Psoas muscle (tissue), 8 donors: ENCODE results near the gene KRTAP11-1. TPM values are rescaled to one million over a fixed set of nuclear protein-coding genes. Genes with fewer than 3 reads are reported as not detected.

Experiments
- ATAC-seq, 4 donors: fragments of 200-7000 bp; cut with Tn5 transposase; one replicate each; pipeline ENCODE4 v1.9.1; 2020; ENCODE audit warnings: moderate library complexity in 3 of 4, mild to moderate bottlenecking in 2 of 4
- DNase-seq, 2 donors: peaks; one replicate each; pipeline ENCODE4 v3.0.0-alpha.2; 2020
- H3K27ac ChIP-seq: fragments of 200-600 bp; one replicate; pipeline ENCODE4 v1.8.0; 2022
- H3K27me3 ChIP-seq, 3 donors: fragments of 200-600 bp in 1 of 3; one replicate each; pipeline versions ENCODE4 v1.6.1 to v1.8.0; 2013 to 2022; ENCODE audit warnings: low read length in 2 of 3, mild to moderate bottlenecking in 2 of 3, moderate library complexity in 1 of 3; ENCODE audit not compliant: insufficient read depth in 3 of 3
- H3K36me3 ChIP-seq, 2 donors: fragments of 200-600 bp in 1 of 2; one replicate each; pipeline versions ENCODE4 v1.6.1 to v1.8.0; 2013 to 2022; ENCODE audit warnings: low read depth in 1 of 2, mild to moderate bottlenecking in 1 of 2, moderate library complexity in 1 of 2; ENCODE audit not compliant: insufficient read depth in 1 of 2
- H3K4me1 ChIP-seq: fragments of 200-600 bp; one replicate; pipeline ENCODE4 v1.8.0; 2022
- H3K4me3 ChIP-seq: fragments of 200-600 bp; one replicate; pipeline ENCODE4 v1.8.0; 2022; ENCODE audit warnings: mild to moderate bottlenecking
- H3K9me3 ChIP-seq: fragments of 200-600 bp; one replicate; pipeline ENCODE4 v1.8.0; 2022
- CTCF ChIP-seq: fragments of 200-600 bp; IDR thresholded peaks from one replicate; pipeline ENCODE4 v1.8.0; 2022; ENCODE audit warnings: antibody characterized with exemption
- WGBS, 3 donors: extraction: QIAGEN DNeasy Blood & Tissue Kit; methylation state at CpG; one replicate each; pipeline versions ENCODE4 v1.1.6 to v1.1.7; 2013; 5-methylcytosine and 5-hydroxymethylcytosine counted together
- intact Hi-C, 2 donors: fragments of 100-400 bp; cut with DNase I; formaldehyde crosslinking; loops; one replicate each; pipeline versions ENCODE4 v1.11.0 to v1.14.2; 2022
- polyA plus RNA-seq, 3 donors: library from polyadenylated mRNA; stranded (reverse); fragments of 200-250 nt; gene quantifications; one replicate each; pipeline ENCODE4 v1.2.3, GENCODE V29; 2013
- total RNA-seq, 4 donors: library from RNA; stranded (reverse); fragmentation: NEBNext Ultra II Directional in 2 of 4; extraction: Animal tissue kit (Norgen Biotek cat#: 25700) in 2 of 4; gene quantifications; one replicate each; pipeline versions ENCODE4 v1.2.1 to v1.2.4, GENCODE V29; 2021 to 2023
- donor health status: healthy with polysubstance abuse.
- donor health status: DM: no; HTN: no; CAD: no; lungs with moderate emphysema.
- donor health status: Bipolar disorder and iron deficiency.
- donor health status: healthy.
- donor health status: DM: yes; HTN: yes; CAD: no.
- donor health status: DM: no; HTN: no; CAD: no.
- donor health status: DM: no; HTN: no; CAD: no.
- donor health status: DM: yes; HTN: yes; CAD: no.

KRTAP11-1 gene
- total and polyA plus RNA-seq, 7 donors = not detected

GRCh38 chr21:30842990-30843389 is 38.4 kb downstream of the KRTAP11-1 start:
- Histone ChIP-seq H3K4me3 (no peak overlapping the region), H3K9me3 (no peaks in the 10 kb centered on the region), H3K27me3 (no peaks in the 10 kb centered on the region), H3K36me3 (no peaks in the 10 kb centered on the region), H3K27ac (no peak overlapping the region), H3K4me1 (no peaks in the 10 kb centered on the region)
- no peak for DNase-seq
- no peak for TF ChIP-seq CTCF
- no peak for ATAC-seq
- intact Hi-C loops = no loop called here

GRCh38 chr21:30839304-30839703 is 42.1 kb downstream of the KRTAP11-1 start:
- Histone ChIP-seq H3K27me3 (no peaks in the 10 kb centered on the region), H3K27ac (no peak overlapping the region), H3K36me3 (no peaks in the 10 kb centered on the region), H3K9me3 (no peaks in the 10 kb centered on the region), H3K4me1 (no peaks in the 10 kb centered on the region), H3K4me3 (no peak overlapping the region)
- TF ChIP-seq CTCF = no peak
- WGBS, 3 donors = 32 to 34% (median 32%) methylated on average over 5 of the region's 5 CpGs
- no peak for ATAC-seq
- DNase-seq = no peak
- intact Hi-C loops = no loop called here

GRCh38 chr21:30838536-30838935 is 42.8 kb downstream of the KRTAP11-1 start:
- intact Hi-C loops = no loop called here
- DNase-seq (no peak), ATAC-seq (no peak)
- no peak for TF ChIP-seq CTCF
- no peaks in the 10 kb centered on the region for H3K27me3 ChIP-seq
- H3K9me3 ChIP-seq = no peaks in the 10 kb centered on the region
- H3K27ac ChIP-seq = no peak overlapping the region
- H3K4me3 ChIP-seq = no peak overlapping the region
- no peaks in the 10 kb centered on the region for H3K4me1 ChIP-seq
- H3K36me3 ChIP-seq = no peaks in the 10 kb centered on the region
- 86 to 88% (median 88%) methylated on average over 6 of the region's 6 CpGs for WGBS, 3 donors

- intact Hi-C loops = no loop called here
- WGBS, 3 donors = 40 to 42% (median 41%) methylated on average over 6 of the region's 6 CpGs
- no peak for ATAC-seq
Measured at GRCh38 chr21:30831194-30831765, 50.1 kb downstream of the KRTAP11-1 start.

More at GRCh38 chr21:30831194-30831765, 50.1 kb downstream of the KRTAP11-1 start:
- peaks cover 10% of the 10 kb centered on the region for H3K9me3 ChIP-seq
- DNase-seq = no peak
- no peaks in the 10 kb centered on the region for H3K27me3 ChIP-seq
- no peaks in the 10 kb centered on the region for H3K36me3 ChIP-seq
- TF ChIP-seq CTCF = peak; percentile 25
- no peak overlapping the region for H3K4me3 ChIP-seq
- H3K27ac ChIP-seq = no peak overlapping the region
- no peaks in the 10 kb centered on the region for H3K4me1 ChIP-seq

Other genes with a start within 250 kb of the KRTAP11-1 start
- gene KRTAP20-2, start 246.4 kb downstream of the KRTAP11-1 start, total RNA-seq = not detected
- gene KRTAP20-2, start 246.4 kb downstream of the KRTAP11-1 start, polyA plus RNA-seq = not detected
- not detected for gene KRTAP20-3, start 238.7 kb downstream of the KRTAP11-1 start, total RNA-seq
- gene KRTAP20-3, start 238.7 kb downstream of the KRTAP11-1 start, polyA plus RNA-seq = not detected
- not detected for gene KRTAP21-3, start 162.8 kb downstream of the KRTAP11-1 start, total RNA-seq
- not detected for gene KRTAP21-3, start 162.8 kb downstream of the KRTAP11-1 start, polyA plus RNA-seq
- gene KRTAP21-2, start 134.3 kb downstream of the KRTAP11-1 start, total RNA-seq = not detected
- gene KRTAP21-2, start 134.3 kb downstream of the KRTAP11-1 start, polyA plus RNA-seq = not detected
- not detected for gene KRTAP21-1, start 126.2 kb downstream of the KRTAP11-1 start, total RNA-seq
- not detected for gene KRTAP21-1, start 126.2 kb downstream of the KRTAP11-1 start, polyA plus RNA-seq
- not detected for gene KRTAP8-1, start 68.3 kb downstream of the KRTAP11-1 start, total RNA-seq
- gene KRTAP8-1, start 68.3 kb downstream of the KRTAP11-1 start, polyA plus RNA-seq = not detected
- not detected for gene KRTAP7-1, start 51.8 kb downstream of the KRTAP11-1 start, total RNA-seq
- gene KRTAP7-1, start 51.8 kb downstream of the KRTAP11-1 start, polyA plus RNA-seq = not detected
- not detected for gene KRTAP19-8, start 156.9 kb upstream of the KRTAP11-1 start, total RNA-seq
- not detected for gene KRTAP19-8, start 156.9 kb upstream of the KRTAP11-1 start, polyA plus RNA-seq